CD4-positive, alpha-beta T cell treated with Interleukin-4 for 4 hours (primary cell): ENCODE data around the gene SPNS2.

Experiments
- DNase-seq: peaks from one replicate; pipeline ENCODE4 v3.0.0-alpha.2; 2020

SPNS2 gene

DNA sequence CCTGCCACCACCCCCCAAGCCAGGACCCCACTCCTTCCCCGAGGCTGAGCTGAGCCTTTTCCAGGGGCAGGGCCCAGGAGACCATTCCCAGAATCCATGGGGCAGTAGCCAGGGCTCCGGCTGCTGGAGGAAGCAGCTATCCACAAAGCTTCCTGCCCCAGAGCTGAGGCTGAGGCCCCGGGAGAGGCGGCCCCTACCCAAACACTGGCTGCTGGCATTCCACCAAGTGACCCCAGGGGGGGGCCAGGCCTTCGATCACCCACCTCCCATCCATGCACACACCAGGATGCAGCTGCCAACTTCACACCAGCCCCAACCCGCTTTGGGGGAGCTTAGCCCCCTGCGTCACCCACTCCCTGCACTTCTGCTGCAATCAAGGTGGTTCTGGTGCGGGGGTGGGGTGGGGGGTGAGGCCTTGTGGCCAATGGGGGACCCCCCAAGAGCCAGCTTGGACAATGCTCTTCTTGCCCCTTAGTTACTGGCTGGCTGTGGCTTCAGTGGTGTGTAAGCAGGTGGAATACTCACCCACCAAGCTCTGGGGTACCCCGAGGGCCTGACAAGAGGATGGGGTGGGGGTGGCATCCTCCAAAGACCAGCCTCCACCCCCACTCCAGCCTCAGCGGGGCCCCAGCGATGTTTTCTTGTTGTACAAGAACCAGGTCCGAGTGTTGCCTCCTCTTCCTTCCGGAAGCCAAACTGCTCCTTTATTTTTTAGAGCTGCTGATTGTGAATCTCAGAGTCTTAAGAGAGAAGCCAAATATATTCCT lies 39.7 kb downstream of the SPNS2 start:
- no peak for DNase-seq

DNA sequence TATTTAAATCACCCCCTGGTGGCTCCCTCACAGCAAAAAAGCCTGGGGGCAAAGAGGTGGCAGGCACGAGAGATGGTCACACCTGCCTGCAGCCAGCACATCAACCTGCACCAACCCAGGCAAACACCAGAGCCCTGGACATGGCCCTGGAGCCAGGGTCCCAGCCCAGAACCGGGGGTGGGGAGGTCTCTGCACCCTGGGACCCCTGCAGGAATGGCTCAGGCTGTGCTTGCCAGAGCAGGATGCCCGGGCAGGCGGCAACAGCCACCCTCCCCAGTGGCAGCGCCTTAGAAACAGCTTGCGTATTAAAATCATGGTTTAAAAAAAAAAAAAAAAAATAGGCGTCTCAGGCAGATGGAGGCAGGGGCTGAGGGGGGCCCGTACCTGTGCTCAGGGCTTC lies 40.3 kb downstream of the SPNS2 start:
- no peak for DNase-seq

DNA sequence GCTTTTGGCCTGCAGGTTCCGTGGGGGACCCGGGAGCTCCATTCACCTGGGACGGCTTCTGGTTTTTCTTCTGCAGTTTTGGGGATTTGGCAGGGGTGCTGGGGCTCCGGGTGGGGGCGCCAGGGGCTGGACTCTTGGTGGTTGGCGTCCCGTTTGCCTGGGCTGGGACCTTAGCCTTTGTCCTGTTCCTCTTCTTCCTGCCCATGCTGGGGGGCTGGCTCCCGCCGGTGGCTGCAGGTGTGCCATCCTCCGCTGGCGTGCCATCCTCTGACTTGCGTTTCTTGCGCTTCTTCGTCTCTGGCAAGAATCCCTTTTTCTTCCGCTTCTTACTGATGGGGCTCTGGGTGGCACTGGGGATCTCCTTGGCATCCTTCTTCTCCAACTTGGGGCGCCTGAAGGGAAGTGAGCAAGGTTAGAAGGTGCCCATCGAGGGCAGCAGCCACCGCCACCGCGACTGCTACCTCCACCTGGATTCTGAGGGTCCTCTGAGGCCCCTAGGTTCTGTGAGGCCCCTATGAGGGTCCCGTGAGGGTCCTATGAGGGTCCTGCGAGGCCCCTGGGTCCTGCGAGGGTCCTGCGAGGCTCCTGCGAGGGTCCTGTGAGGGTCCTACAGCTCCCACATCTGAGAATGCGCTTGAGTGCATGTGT lies 41.0 kb downstream of the SPNS2 start:
- DNase-seq, result no peak

DNA sequence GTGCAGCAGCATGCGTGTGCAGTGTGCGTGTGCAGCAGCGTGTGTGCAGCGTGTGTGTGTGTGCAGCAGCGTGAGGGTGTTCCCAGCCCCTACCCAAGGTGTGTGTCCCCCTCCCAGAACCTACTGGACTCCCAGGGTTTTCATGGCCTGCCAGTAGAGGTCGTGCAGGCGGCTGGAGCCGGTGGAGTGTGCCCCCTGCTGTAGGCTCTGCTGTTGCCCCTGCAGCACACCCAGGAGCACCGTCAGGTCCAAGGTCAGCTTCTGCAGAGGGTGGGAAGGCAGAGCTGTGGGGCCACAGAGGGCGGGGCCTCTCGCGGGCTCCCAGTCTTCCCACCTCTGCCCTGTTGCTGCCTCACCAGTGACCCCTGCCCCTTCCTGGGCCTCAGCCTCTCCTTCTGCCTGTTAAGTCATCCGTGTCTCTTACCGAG lies 41.6 kb downstream of the SPNS2 start:
- no peak for DNase-seq

DNA sequence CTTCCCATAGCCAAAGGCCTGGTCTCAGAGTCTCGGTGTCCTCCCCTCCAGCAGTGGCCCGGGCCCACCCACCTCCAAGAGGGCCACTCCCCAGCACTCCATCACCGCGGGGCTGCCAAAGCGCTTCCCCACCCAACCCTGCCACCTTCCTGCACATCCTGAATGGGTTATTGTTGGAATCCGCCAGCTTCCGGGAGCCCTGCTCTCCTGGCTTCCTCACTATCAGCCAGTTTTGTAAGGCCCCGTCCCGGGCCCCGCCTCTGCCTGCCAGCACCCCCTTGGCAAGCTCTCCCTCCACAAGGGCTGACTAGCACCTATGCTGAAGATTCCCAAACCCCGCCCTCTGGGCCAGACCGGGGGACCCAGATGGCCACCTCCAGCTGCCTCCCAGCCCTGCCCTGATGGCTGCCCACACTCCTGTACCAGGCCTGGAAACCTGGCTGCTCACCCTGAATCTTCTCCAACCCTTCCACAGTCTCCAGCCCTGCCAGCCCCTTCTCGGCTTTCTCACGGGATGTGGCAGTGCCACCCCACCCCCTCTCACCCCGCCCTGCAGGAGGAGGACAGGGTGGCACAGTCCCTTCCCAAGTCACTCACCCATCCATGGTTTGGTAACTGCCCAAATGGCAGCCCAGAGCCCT lies 42.1 kb downstream of the SPNS2 start:
- DNase-seq, result no peak

DNA sequence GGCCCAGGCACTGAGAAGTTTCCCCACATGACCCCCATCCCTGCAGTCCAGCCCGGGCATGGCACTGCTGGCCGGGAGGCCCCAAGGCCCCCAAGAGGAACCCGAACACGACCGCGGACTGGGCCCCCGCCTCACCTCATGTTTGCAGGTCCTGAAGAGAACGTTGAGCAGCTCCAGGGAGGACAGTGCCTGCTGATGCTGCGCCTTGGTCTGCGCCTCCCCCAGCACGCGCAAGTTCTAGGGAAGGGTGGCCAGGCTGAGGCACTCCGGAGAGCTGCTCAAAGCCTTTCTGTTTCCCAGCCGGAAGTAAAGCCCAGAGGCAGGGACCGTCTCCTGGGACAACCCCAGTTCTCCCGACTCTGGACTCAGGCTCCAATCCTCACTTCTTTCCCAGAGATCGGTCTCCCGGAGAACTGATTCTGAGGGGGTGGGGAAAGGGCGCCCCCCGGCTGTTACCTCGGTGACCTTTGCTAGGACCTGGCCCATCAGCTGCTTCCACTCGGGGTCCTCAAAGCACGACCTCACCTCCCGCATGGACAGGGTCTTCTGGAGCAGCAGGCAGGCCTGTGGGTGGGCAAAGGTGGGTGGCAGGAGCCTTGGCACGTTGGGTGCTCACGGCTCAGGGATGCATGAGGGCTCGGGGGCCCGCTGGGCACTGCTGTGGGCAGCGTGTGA lies 42.8 kb downstream of the SPNS2 start:
- DNase-seq, result no peak

DNA sequence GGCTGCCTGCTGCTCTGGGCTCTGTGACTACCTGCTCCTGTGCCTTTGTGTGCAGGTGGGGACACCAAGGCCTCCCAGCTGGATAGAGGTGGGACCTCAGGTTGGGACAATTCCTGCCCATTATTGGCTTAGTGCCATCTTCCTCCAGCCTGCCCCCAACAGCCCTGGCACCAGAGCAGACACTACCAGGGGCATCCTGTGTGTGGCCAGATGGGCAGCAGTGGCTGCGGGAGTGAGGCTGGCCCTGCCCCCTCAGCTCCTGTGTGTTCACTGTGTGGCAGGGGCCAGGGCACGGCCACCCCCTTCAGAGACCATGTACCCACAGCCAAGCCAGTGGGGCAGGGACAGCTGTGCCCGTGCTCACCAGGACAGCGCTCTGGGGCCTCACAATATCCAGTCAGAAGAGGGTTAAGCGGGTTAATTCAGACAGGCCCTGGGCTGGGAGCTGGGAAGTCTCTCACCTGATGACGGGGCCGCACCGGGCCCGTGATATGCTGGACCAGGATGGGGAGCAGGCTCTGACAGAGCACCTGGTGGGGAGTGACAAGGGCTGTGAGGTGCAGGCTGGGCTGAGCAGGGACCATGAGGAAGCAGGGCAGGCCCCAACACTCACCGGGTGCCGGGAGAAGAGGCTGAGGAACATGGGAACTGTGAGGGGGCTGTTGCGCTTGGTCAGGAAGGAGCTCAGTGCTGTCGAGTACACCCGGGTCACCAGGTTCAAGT lies 43.5 kb downstream of the SPNS2 start:
- no peak for DNase-seq

DNA sequence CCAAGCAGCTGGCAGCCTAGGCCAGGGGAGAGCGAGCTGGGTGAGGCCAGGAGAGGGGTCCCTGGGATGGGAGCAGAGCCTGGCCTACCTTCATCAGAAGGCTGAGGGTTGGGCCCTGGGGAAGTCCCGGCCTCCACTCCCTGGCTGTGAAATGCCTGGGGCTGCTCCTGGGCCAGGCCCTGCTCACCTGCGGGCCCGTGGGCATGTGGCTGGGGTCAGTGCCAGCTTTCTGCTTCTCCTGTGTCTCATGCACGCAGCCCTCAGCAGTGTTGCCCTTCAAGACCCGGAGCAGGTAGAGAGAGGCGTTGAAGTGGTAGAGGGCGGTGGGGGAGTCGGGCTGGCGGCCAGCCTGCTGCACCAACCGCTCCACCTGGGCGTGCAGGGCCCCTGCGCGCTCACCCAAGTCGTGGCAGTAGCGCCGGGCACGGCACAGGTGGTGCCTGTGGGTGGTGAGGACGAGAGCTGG lies 44.1 kb downstream of the SPNS2 start:
- no peak for DNase-seq

DNA sequence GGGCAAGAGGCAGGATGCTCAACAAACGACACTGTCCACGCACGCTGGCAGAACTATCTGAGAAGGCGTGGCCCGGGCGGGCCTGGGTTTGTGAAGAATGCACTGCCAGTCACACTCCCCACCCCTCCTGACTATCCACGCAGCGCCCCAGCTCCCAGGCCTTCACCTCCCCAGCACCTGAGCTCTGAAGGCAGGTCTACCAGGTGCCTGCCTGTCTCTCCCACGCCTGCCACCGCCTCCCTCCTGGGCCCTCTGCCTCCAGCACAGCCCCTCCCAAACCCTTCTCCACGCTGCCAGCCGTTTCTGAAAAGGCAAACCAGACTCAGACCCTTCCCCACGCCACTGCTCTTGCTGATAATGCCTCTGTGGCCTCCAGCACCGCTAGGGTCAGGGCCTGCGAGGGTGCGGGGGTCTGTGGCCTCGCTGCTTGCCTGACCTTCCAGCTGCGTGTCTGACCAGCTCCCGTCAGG lies 44.9 kb downstream of the SPNS2 start:
- DNase-seq, result no peak

DNA sequence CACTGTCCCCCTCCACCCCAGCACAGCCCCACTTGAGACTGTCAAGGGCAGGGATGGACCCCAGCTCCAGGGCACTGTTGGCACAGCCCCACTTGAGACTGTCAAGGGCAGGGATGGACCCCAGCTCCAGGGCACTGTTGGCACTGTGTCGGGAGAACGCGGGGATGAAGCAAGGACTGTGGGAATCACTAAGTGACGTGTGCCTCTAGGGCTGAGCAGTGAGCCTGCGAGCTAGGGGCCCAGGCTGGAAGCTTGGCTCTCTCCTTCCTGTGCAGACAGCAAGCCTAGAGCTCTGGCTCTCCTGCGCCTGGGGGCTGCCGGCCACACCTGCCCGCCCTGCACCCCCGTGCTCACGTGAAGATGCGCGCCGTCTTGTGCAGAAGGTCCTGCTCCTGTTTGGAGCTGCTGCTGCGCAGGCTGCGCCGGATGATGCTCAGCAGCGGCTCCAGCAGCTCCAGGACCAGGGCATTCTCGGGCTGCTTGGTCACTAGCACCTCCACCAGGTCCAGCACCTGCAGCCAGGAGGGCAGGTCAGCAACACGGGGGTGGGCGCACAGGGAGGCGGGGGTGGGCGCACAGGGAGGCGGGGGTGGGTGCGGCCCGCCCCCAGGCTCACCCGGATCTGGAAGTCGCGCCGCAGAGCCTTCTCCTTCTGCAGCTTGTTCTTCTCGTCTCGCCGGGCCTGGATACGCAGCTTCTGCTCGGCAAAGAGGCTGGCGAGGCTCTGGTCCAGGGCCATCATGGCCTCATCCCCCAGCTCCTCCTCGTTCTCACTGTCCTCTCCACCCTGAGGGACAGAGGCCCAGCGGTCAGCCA lies 45.7 kb downstream of the SPNS2 start:
- DNase-seq, result no peak

DNA sequence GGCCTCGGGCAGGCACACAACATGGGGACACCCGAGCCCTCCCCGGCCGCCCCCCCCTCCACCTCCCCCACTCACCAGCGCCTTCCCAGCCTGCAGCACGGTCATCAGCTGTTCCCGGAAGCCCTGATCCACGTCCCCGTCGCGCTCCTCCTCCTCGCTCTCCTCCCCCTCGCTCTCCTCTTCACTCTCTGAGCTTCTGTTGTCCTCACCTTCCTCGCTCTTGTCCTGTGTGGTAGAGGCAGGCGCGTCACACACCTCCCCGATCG lies 46.2 kb downstream of the SPNS2 start:
- no peak for DNase-seq

DNA sequence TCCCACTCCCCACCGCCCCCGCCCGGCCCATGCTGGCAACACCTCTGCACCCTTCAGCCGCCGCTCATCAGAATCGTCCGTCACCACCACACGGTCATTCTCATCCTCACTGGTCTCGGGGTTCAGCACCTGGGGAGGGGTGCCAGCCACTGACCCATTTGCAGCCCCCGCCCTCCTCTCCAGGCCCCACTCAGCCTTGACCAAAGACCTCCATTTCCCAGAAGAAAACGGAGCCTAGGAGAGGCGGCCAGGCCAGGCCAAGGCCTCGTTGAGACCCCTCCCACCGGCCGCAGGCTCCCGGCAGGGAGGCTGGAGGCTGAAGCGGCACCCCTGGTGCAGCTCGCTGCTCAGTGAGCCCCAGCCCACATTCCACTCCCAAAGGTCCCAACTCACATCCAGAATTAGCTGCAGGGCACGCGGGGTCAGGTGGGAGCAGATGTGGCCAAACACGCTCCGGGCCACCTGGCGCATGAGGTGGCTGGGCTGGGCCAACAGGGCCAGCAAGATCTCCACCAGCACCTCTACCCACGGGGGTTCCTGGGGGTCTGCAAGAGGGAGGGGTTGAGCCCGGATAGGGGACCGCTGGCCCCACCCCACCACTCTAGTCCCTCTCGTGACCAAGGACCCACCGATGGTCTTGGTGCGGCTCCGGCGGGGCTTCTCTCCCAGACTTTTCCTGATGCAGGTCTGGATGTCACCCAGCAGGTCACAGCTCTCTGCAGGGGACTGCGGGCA lies 46.7 kb downstream of the SPNS2 start:
- DNase-seq, result no peak

DNA sequence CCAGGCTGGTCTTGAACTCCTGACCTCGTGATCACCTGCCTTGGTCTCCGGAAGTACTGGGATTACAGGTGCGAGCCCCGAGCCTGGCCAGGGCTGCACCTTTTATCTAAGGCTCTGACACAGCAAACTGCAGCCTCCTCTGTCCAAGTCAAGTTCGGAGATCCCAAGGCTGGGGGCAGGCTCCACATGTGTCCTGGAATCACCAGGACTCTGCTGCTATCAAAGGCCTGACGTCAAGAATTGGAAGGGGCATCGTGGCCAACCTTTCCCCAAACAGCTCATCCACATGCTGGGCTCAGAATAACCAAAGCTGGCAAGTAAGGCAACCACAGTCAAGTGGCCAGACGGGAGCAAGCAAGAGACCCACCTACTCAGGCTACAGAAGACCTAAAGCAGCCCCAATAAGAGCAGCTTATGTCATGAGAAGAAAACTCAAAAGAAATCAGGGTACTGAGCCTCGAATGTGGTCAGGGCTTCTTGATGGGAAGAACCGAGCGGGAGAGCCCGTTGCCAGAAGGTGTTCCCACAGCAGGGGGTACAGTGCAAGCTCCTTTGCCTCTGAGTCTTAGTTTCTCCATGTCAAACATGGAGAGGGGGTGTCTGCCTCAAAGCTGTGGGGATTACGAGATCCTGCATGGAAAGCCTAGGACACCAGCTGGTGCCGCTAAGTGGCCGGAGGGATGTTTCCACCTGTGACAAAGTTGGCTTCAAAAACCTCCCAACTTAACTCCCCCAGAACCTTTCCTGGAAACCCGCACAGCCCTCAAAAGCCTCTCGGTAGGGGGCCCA lies 48.6 kb downstream of the SPNS2 start:
- DNase-seq, result no peak

DNA sequence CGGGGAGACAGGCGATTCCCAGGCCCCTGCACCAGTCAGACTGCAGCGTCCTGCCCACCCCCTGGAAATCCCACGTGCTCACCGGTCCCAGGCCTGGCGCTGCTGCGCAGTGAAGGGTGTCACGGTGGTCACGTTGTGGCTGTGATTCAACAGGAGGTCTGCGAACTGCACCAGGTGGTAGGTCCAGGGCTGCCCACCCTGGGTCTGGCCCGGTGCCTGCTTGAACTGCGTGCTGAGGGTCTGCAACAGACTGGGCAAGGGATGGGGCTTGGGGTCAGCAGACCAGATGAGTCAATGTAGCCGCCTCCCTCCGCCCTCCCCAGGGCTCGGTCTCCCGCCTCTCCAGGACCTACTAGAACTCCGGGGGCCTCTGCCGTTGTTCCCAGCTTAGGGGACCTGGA lies 49.4 kb downstream of the SPNS2 start:
- DNase-seq, result no peak

DNA sequence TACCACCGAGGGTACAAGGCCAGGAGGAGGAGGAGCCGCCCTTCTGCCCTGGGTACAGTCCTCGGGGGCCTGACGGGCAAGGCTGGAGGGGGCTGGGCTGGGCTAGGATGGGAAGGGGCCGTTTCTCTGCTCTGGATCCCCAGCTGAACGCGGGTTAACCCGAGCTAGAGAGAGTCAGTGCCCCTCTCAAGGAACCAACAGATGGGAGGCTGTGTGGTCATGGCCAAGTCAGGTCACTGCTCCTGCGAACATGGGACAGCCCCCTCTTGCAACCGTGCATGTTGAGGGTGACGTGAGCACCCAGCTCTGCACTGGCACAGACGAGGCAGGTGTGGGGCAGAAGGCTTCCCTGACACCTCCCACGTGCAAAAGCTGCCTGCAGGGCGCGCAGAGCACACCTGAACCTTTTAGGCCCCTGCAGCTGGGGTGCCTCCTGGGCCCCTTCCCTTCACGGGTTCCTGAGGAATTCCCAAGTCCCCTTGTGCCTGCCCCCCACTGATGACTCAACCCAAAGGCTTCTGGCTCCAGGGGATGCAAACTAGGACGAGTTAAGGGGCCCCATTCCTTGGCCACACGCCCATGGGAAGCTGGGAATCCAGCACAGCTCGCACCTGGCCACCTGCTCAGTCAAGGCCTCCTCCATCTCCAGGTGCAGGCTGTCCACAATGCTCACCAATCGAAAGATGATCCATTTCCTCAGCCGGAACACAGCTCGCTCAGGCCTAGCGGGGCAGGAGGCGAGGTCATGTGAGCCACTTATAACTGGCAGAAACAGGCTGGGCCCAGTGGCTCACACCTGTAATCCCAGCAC lies 50.2 kb downstream of the SPNS2 start:
- DNase-seq, result no peak

DNA sequence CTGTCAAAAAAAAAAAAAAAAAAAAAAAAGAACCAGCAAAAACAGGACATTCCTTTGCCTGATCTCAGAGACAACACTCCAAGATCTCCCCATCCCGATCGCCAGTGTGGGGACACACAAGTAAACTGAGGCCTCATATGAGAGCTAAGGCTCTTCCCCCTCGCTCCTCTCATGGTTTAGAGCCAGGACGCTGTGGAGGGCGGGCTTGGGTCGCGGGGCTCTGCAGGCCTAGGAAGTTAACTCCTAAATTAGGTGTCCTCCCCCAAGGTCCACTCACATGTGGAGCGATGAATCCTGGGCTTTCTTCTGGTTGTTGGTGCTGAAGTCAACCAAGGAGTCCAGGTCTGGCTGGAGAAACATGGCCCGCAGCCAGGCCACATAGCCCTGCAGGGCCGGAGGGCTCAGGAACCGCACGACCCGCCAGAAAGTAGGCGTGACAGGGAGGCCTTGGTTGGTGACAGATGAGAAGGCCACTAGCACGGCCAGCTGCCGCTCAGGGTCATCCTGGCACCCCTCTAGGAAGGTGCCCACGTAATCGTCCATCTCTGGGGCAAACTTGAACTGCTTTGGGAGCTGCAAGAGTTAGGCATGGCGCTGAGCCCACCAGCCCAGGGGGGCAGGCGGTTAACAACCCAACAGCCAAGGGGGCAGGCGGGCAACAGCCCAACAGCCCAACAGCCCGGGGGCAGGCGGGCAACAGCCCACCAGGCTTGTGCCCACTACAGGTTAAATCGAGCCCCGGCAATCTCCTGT lies 51.3 kb downstream of the SPNS2 start:
- no peak for DNase-seq

DNA sequence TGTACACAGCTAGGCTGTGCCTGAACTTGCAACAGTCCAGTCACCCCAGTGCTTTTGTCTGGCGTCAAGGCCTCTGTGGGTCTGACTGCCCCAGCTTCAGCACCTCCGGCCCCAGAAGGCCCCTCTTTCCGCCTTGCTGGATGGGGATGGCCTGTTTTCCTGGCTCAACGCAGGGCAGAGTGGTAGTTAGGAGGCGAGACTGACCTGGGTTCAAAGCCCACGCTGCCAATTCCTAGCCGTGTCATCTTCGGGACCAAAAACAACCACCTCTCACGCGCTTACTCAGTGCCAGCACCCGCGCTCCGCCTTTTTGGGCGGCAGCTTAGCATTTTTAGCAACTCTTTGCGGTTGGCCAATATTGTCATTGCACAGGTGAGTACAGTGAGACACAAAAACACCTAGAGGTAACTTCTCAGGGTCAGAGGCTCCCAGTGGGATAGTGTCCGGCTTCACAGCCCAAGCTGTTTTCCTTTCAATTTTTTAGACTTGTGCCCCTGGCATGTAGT lies 51.9 kb downstream of the SPNS2 start:
- DNase-seq, result no peak

DNA sequence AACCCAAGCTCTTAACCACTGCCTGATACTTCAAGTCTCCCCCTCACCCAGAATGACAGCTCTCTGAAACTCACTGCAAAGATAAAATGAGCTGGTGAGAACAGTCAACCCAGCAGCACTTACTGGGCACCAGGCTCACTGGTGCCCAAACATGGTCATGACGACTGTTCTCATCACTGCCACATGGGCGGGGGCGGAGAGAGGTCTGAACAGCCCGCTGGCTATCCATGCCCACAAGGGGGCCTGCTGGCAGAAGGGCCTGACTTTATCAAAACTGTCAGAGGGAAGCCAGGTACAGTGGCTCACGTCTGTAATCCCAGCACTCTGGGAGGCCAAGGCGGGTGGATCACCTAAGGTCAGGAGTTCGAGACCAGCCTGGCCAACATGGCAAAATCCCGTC lies 52.5 kb downstream of the SPNS2 start:
- DNase-seq, result no peak
